SIG-M5 treated with dmso at 0.1 percent for 504 hours (cell line): ENCODE results near the gene IBA57.
"Not testable (repeated sequence)": the region's sequence is repeated elsewhere in the genome, so short reads cannot be mapped to it uniquely, and the experiment has no call there.

ENCODE experiments used
- DNase-seq: peaks from one replicate; lab custom pipeline; 2025; ENCODE audit not compliant: unreplicated experiment; lab: John Stamatoyannopoulos, UW

The IBA57 gene

DNA sequence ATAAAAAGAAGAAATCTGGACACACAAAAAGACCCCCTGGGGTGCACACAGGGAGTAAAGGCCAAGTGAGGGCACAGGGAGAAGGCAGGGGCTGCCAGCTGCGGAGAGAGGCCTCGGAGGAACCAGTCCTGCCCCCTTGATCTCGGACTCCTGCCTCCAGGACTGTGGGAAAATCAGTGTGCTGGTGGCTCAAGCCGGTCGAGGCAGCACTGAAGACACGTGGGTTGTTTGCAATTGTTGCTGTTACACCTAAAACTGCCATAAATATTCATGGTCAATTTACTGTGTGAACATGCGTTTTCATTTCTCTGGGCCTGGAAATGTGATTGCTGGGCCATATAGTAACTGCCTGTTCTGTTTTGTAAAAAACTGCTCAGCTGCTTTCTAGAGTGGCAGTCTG is 18.5 kb downstream of the IBA57 start:
- no peak for DNase-seq

DNA sequence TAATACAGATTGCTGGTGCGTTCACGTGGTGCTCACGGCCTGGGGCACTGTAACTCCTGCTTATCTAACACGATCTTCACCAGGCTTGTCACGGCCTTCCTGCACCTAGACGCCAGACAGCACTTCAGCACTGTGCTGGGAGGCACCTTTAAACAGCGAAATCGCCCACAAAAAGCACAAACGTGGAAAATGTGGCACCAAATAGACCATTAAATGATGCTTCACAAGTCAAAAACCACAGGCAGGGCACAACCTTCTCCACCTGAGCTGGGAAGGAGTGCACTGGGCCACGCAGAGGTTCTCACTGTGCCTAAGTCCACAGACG is 20.0 kb downstream of the IBA57 start:
- DNase-seq, result no peak

DNA sequence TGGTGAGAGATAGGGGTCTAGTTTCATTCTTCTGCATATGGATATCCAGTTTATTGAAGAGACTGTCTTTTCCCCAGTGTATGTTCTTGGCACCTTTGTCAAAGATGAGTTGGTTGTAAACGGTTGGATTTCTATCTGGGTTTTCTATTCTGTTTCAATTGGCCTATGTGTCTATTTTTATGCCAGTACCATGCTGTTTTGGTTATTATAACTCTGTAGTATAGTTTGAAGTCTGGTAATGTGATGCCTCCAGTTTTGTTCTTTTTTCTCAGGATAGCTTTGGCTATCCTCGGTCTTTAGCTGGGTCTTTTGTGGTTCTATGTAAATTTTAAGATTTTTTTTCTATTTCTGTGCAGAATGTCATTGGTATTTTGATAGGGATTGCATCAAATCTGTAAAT is 22.6 kb downstream of the IBA57 start:
- DNase-seq, result not testable (repeated sequence)

DNA sequence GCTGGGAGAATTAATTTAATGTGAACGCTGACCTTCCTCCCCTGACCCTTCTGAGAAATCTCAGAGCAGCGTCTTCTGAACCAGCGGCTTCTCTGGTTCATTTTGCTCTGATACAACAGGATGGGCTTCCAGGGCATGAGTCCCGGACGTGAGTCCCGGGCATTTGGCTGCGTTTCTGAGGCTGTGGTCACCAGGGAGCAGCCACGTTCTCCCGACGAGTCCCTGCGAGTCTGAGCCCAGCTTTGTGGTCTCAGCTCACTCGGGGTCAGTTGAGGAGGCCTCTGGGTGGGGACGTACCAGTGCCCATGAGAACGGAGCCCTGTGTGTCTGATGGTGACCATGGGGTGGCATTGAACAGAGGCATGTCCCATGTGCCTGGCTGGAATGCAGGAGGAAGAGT is 24.6 kb downstream of the IBA57 start:
- DNase-seq, result no peak

DNA sequence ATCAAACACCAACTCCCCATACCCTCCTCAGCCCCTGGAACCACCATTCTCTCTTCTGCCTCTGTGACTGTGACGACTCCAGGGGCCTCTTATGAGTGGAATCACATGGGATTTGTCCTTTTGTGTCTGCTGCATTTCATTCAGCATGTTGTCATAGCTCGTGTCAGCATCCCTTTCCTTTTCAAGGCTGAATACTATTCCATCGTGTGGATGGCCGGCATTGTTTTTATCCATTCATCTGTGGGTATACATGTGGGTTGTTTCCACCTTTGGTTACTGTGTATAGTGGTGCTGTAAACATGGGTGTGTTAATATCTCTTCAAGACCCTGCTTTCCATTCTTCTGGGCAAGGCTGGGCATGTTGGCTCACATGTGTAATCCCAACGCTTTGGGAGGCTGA is 25.2 kb downstream of the IBA57 start:
- DNase-seq, result no peak

DNA sequence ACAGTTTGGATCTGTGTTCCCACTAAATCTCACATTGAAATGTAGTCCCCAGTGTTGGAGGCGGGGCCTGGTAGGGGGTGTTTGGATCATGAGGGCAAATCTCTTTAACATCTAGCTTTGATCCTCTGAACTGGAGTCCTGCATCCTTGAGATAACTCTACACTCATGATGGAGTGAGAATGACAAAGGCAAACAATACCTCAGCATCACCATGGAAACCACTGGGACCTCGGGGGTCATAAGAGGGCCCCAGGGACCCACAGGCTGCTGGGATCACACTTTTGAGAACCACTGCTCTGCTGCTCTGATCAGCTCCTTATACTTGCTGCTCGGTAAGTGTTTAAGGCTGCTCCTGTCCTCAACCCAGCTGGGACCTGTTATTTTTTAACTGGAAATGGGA is 28.8 kb downstream of the IBA57 start:
- DNase-seq, result no peak

DNA sequence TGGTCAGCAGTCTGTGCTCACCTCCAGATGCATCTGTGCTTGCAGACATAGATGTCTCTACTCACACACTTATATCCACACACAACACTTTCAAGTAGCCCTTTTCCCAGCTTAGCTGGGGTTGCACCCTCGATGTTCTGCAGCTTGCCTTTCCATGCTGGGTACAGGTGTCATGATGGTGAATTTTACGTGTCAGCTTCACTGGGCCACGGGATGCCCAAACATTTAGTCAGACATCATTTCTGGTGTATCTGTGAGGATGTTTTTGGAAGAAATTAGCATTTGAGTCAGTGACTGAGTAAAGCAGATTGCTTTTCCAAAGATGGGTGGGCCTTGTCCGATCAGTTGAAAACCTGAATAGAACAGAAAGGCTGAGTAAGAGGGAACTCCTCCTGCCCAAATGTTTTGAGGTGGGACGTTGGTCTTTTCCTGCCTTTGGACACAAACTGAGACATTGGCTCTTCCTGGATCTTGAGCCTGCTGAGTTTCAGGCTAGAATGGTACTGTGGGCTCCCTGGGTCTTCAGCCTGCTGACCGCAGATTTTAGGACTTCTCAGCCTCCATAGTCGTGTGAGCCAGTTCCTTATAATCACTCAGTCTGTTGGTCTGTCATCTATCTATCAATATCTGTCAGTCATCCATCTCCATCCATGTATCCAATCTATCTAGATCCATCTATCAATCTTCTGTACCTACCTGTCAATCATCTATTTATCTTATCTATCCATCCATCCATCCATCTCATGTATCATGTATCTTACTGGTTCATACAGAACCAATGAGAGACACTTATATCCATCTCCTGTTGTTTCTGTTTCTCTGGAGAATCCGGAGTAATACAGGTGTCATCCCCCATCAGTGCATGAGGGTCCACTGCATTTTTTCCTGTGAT is 29.6 kb downstream of the IBA57 start:
- DNase-seq, result no peak

DNA sequence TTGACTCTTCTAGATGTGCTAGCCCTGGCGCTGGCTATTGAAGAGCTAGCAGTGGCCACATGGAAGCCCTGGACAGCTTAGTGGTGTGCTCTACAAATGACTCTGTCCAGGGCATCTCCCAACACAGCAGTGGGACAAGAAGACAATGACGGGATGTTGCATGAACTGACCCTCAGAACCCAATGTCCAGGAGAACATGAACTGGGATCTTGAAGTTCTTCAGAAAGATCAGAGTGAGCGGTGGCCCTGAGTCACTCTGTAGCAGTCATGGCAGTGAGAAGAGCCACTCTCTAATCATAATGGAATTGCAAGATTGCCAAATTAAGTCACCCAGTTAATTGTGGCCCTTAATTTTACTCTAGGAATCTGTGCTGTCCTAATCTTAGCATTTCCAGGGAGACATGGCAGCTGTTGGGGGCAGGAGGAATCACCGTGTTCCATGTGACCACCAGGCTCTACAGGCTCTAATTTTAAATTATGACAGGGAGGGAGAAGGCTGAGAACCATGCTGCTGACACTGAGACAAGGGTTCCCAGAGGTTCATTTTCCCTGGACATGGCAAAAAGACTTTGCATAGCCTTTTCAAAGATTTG is 32.0 kb downstream of the IBA57 start:
- DNase-seq, result no peak

DNA sequence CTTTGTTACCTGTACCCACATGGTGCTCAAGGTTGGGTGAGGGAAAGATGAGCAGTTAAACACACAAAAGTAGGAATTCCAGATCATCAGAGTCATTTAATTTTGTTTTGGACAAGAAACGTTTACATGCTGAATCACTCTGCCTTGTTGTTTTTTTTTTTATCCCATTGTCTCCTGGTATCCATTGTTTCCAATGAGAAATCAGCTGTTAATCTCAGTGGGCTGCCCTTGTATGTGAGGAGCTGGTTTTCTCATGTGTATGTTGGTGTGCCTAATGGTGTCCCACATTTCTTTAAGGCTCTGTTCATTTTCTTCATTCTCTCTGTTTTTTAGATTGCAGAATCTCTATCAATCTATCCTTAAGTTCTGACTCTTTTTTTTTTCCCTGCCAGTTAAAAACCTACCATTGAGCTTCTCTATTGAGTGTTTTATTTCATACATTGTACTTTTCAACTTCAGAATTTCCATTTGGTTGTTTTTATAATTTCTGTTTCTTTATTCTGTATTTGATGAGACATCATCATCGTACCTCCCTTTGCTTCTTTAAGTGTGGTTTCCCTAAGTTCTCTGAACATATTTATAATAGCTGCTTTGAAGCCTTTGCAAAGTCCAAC is 33.5 kb downstream of the IBA57 start:
- DNase-seq, result no peak

DNA sequence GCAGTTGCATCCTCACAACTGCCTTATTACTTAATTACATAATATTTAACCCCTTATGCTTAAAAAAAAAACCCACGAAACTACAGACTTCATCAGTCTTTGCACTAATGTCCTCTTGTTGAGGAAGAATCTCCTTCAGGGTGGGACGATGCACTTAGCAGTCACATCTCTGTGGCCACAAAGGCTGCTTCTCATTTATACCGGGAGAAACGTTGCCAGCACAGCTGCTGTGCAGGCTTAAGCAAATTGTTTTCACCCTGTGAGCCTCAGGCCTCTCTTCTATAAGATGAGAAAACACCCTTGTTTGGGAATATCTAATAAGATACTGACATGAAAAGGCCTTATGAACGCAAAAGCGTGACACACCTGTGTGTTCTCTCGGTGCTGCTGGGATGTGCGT is 39.4 kb downstream of the IBA57 start:
- no peak for DNase-seq

DNA sequence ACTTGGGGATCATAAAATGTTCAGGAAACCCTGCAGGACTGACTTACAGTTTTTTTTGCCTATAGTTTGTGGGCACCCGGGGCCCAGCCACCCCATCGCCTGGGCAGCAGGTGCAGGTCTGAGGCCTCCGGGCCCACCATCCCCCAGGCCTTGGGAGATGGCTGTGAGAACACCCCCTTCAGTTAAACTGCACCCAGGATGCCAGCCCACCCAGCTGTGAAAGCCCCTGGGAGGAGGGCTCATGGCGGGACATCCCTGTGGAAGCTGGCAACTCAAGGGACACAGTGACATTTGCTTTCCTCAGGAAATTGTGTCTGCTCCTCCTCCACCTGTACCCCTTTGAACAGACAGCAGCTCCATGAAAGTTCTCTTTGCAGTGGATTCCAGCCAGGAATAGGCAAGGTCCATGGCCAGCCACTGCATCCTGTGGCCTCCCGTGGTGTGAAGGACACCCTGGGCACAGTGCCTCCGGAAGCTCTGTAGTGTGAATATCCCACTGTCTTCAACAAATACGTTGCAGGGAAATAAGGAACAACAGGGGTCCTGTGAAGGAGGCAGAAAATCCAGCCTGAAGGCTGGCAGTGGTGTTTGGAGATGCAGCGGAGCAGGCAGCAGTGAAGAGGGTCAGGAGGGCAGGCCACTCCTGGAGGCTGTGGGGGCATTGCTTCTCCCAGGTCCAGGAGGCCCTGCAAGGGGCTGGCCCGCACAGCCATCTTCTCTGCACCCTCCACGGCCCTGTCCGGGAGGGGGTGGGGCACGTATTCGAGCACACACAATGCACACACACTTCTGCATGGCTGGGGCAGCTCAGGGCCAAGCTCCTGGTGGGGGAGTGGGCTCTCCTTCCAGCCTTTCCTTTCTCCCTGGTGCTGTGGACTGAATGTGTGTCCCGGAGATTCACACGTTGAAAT is 40.2 kb downstream of the IBA57 start:
- no peak for DNase-seq

DNA sequence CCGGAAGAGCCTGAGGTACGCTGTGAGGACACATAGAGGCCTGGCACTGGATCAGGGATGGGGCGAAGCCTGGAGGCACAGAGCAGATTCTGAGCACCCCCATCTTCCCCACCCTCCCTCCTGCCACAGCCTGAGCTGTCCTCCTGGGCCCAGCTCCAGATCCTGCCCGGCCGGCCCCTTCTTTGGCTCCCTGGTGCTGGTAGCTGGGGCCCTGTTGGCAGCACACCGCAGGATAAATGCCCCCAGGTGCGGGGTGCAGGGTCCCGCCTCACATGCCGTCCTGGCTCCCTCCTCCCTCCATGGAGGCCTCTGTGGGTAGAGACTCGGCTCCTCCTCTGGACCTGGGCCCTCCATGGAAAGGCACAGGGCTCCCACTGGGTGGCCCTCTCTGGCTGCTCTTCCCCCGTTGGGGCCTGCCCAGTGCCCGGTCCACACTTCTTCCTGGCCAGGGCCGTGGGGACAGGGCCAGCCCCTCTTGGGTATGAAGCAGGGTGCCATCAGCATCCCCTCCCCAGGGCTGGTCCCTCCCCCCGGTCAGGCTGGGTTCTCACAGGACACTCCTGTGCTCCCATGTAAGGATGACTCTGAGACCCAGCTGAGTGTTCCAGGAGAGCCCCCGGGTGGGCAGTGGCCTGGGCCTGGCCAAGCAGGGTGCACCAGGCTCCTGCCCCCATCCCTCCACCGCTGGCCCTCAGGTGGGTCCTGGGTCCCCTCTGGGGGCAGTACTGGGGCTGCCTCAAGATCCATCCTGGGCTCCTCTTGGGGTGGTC is 41.2 kb downstream of the IBA57 start:
- DNase-seq, result no peak

DNA sequence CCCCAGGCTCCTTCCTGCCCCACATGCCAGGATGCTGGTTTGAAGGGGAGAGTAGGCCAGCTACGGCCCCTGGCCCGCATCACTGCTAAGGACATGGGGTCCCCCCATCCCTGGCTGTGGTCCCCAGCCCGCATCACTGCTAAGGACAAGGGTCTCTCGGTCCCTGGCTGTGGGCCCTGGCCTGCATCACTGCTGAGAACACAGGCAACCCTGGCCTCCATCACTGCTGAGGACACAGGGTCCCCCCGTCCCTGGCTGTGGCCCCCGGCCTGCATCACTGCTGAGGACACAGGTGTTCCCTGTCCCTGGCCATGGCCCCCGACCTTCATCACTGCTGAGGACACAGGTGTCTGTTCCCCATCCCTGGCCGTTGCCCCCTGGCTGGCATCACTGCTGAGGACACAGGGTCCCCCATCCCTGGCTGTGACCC is 41.8 kb downstream of the IBA57 start:
- DNase-seq, result no peak

DNA sequence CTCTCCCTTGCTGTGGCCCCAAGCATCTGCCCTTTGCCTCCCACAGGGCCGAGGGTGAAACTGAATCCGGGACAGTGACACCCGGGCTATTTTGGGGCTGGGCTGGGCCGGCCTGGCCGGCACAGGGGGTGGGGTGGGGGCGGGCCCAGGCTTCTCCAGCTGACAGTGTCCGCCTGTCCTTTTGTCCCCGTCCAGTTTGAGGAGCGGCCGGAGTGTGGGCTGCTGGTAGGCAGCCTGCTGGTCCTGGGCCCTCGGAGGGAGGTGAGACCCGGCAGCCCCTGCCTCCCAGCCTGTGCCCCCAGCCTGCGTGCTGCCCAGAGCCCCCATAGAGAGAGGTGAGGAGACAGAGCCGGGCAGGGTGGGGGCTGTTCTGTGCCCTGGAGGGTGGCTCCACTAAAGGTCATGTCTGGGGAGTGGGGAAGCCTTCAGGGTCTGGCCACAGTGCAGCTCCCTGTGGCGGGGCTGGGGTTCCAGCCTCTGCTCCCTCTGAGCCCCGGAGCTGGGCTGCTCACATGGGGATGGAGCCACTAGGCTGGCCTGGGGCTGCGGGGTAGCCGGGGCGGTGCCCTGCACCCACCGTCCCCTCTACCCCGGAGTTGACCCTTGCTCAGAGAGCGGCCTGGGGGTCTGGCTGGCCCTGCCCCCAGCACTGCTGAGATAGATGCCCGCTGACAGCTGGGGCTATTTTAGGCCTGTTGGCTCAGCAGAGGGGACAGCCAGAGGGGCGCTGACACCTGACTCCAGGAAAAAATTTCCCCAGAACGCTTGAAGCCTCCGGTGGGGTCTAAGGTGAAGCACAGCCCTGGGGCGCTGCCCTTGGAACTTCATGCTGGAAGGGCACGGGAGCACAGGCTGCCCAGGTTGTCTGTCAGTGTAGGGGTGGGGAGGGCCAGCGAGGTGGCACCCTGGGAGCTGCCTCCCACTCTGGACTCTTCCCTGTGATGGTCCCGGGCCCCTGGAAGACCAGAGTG is 42.5 kb downstream of the IBA57 start, which contains the start of gene OBSCN:
Gene OBSCN (plus strand): TSS at position 194 of the 971 bp plus-strand sequence. CDS start 3,740 bp downstream, outside the sequence.
- DNase-seq, result no peak

DNA sequence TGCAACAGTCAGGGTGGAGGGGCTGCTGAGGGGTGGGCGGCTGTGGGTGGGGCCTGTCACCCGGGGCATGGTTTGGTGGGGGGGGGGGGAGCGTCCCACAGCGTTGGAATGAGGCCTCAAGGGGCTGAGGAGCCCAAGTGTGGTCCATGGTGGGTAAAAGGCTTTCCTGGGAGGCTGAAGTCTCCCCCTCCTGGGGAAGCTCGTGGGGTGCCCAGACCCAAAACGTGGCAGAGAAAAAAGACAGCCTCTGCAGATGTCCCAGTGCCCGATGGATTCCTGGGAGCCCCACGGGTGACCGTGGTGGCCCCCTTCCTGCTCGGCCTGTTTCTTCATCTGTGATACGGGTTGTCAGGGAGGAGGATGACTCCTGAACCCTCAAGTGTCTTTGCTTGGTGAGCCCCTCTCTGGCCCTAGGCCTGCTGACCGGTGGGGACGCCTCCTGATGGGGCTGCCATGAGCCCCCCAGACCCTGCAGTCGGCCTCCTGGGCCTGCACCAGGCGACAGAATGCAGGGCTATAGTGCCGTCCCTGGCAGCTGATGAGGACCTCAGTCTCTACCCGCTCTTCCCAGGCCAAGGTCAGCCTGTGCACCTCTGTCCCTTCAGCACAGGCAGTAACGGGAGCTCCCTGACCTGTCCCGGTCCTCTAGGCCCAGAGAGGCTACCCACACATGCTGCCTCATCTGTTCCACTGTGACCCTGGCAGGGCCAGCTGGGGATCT is 43.4 kb downstream of the IBA57 start:
- DNase-seq, result no peak

DNA sequence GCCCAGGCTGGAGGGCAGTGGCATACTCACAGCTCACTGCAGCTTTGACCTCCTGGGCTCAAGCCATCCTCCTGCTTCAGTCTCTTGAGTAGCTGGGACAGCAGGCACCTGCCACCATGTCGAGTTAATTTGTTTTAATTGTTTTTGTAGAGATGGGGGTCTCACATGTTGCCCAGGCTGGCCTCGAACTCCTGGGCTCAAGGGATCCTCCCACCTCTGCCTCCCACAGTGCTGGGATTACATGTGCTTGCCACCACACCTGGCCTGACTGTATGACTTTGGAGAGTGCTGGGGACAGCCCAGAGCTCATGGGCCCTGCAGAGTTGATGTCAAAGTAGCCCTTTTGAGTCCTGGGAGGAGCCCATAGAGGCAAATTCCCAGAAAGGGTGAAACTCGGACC is 44.1 kb downstream of the IBA57 start:
- no peak for DNase-seq

DNA sequence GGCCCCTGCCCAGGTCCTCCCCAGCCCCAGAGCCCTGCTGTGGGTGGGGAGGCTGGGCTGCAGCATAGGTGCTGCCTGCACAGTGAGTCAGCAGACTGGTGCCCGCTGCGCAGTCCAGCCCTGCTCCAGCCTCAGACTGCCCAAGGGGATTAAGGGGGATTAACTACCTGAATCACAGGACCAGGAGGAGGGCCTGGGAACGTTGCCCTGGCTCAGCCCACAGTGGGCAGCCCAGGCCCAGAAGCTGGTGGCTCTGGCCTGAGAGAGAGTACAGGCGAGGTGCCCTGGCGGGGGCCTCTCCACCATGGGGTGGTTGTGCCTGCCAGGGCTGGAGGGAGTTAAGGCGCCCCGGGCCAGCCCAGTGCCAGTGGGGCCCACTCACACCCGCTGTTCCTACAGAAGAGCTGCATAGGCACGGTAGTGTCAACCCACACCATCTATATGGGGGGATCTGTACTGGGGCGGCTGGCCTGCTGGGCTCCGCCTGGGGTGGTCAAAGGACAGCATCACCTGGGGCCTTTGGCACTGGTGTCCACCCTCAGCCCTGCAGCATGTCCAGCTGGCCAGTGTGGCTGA is 44.6 kb downstream of the IBA57 start:
- DNase-seq, result no peak
